ENCODE measurements around the gene NACAD.

GRCh38 chr7:45069444-45070253, 19.1 kb downstream of the NACAD start:
- TF ChIP-seq CTCF (IDR thresholded peaks at IDR 0.05) (no peak), POLR2A (IDR thresholded peaks at IDR 0.05) (no peak), POLR2AphosphoS5 (IDR thresholded peaks at IDR 0.05) (no peak), EP300 (IDR thresholded peaks at IDR 0.05) (no peak)
